ENCODE measurements around the gene DENND4C.
"Not testable (repeated sequence)": the region's sequence is repeated elsewhere in the genome, so short reads cannot be mapped to it uniquely, and the experiment has no call there.

The DENND4C gene

GRCh38 chr9:19252174-19252884, 21.8 kb downstream of the DENND4C start:
- Histone ChIP-seq H3K27me3 (no peaks in the 10 kb centered on the region), H3K9me3 (no peaks in the 10 kb centered on the region), H3K4me3 (no peak overlapping the region), H3K27ac (no peak overlapping the region), H3K4me1 (peaks cover 0 to 19% (median 2%) of the 10 kb centered on the region in 4 donors), H3K36me3 (peaks cover 0 to 7% (median 0%) of the 10 kb centered on the region in 3 donors)
- intact Hi-C loops (cut with DNase I; ENCODE audit: low total_unique reads): no loop called here
- no peak for DNase-seq
- TF ChIP-seq CTCF (IDR thresholded peaks at IDR 0.05): no peak

- Histone ChIP-seq H3K9me3 (no peaks in the 10 kb centered on the region), H3K4me1 (peaks cover 0 to 19% (median 0%) of the 10 kb centered on the region in 4 donors), H3K27me3 (no peaks in the 10 kb centered on the region), H3K4me3 (no peak overlapping the region), H3K36me3 (peaks cover 0 to 7% (median 0%) of the 10 kb centered on the region in 3 donors), H3K27ac (no peak overlapping the region)
- no peak for DNase-seq
- no peak for TF ChIP-seq CTCF (IDR thresholded peaks at IDR 0.05)
- intact Hi-C loops (cut with DNase I; ENCODE audit: low total_unique reads): no loop called here
Observed at GRCh38 chr9:19252885-19253219, 22.4 kb downstream of the DENND4C start.

GRCh38 chr9:19255112-19255511, 24.6 kb downstream of the DENND4C start:
- no peaks in the 10 kb centered on the region for H3K27me3 ChIP-seq
- no peak for TF ChIP-seq CTCF (IDR thresholded peaks at IDR 0.05)

GRCh38 chr9:19255821-19256220, 25.3 kb downstream of the DENND4C start:
- no peak for TF ChIP-seq CTCF (IDR thresholded peaks at IDR 0.05)
- Histone ChIP-seq H3K27me3 (no peaks in the 10 kb centered on the region), H3K4me1 (peaks cover 0 to 19% (median 0%) of the 10 kb centered on the region in 4 donors), H3K4me3 (no peak overlapping the region), H3K36me3 (peaks cover 0 to 5% (median 0%) of the 10 kb centered on the region in 3 donors), H3K9me3 (no peaks in the 10 kb centered on the region), H3K27ac (no peak overlapping the region)
- no peak for DNase-seq
- intact Hi-C loops (cut with DNase I; ENCODE audit: low total_unique reads): no loop called here

More at GRCh38 chr9:19255112-19255511, 24.6 kb downstream of the DENND4C start:
- no peak for DNase-seq
- Histone ChIP-seq H3K4me1 (peaks cover 0 to 19% (median 0%) of the 10 kb centered on the region in 4 donors), H3K4me3 (no peak overlapping the region), H3K36me3 (peaks cover 0 to 7% (median 0%) of the 10 kb centered on the region in 3 donors), H3K27ac (no peak overlapping the region), H3K9me3 (no peaks in the 10 kb centered on the region)
- intact Hi-C loops (cut with DNase I; ENCODE audit: low total_unique reads): no loop called here

- H3K9me3 ChIP-seq; H3K4me3 ChIP-seq; H3K27ac ChIP-seq; H3K27me3 ChIP-seq; H3K4me1 ChIP-seq; DNase-seq; H3K36me3 ChIP-seq; intact Hi-C loops (cut with DNase I; ENCODE audit: low total_unique reads): not testable (repeated sequence)
Observed at GRCh38 chr9:19259665-19260255, 29.3 kb downstream of the DENND4C start.

GRCh38 chr9:19265602-19266001, 35.1 kb downstream of the DENND4C start:
- H3K27me3 ChIP-seq; H3K27ac ChIP-seq; H3K9me3 ChIP-seq; H3K36me3 ChIP-seq; DNase-seq; H3K4me1 ChIP-seq; intact Hi-C loops (cut with DNase I; ENCODE audit: low total_unique reads); H3K4me3 ChIP-seq: not testable (repeated sequence)

- intact Hi-C loops (cut with DNase I; ENCODE audit: low total_unique reads); H3K27me3 ChIP-seq; H3K36me3 ChIP-seq: not testable (repeated sequence)
Observed at GRCh38 chr9:19266778-19267384, 36.4 kb downstream of the DENND4C start.

More at GRCh38 chr9:19266778-19267384, 36.4 kb downstream of the DENND4C start:
- H3K4me1 ChIP-seq, H3K4me3 ChIP-seq, DNase-seq, H3K27ac ChIP-seq, H3K9me3 ChIP-seq: not testable (repeated sequence)

Data from tibial artery (tissue), 4 donors.